ENCODE measurements around the gene L3MBTL3.

L3MBTL3 gene

GRCh38 chr6:130063806-130064205, 45.4 kb downstream of the L3MBTL3 start:
- H3K4me3 ChIP-seq (ENCODE audit: control insufficient read depth, low read depth, low read length), result no peak overlapping the region
- no peak for TF ChIP-seq CTCF (conservative IDR thresholded peaks at IDR 0.05; ENCODE audit: control insufficient read depth, insufficient read depth, low read depth, low read length)
- no peak for DNase-seq (ENCODE audit: low read depth)

DNA sequence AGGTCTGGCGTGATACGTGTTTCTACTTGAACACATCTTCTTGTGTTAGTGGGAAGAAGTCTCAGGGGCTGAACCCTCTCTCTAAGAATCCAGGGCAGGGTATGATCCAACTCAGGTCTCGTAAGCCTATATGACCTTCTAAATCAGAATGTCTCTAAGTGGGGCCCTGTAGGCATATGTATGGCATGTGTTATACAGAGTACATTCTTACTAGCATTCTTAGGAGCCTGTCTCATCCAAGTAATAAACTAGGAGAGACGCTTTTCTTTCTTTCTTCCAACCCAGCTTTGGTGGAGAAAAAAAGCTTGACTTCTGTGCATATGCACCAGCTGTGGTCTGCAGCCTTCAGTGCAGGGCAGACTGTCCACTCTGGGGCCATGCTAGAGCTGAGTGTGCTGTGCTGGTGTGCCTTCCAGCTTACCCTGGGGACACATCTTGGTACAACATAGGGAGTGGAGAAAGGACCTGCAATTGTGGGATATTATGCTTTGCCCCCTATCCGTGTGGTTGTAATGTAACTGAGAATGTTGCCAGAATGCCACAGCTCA, 47.3 kb downstream of the L3MBTL3 start:
- no peak overlapping the region for H3K4me3 ChIP-seq (ENCODE audit: control insufficient read depth, low read depth, low read length)
- TF ChIP-seq CTCF (conservative IDR thresholded peaks at IDR 0.05; ENCODE audit: control insufficient read depth, insufficient read depth, low read depth, low read length), result no peak
- DNase-seq (ENCODE audit: low read depth), result no peak

DNA sequence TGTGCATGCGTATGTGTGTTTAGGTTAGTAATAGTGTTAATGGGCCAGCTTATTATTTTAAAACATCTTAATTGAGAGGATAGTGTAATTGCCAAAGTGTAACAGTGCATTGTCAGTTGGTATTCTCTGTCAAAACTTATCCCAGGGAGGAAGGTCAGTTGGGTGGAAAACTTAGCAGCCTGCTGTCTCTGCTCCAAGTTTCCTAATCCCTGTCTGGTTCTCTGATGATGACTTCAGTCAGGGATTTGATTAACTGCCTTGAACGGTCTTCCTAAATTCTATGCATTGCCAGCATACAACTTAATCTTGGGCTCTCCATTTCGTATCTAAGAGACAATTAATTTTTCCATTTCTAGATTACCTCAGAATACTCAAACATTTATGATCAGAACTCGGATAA, 51.1 kb downstream of the L3MBTL3 start:
- no peak for DNase-seq (ENCODE audit: low read depth)
- H3K4me3 ChIP-seq (ENCODE audit: control insufficient read depth, low read depth, low read length), result no peak overlapping the region
- no peak for TF ChIP-seq CTCF (conservative IDR thresholded peaks at IDR 0.05; ENCODE audit: control insufficient read depth, insufficient read depth, low read depth, low read length)

DNA sequence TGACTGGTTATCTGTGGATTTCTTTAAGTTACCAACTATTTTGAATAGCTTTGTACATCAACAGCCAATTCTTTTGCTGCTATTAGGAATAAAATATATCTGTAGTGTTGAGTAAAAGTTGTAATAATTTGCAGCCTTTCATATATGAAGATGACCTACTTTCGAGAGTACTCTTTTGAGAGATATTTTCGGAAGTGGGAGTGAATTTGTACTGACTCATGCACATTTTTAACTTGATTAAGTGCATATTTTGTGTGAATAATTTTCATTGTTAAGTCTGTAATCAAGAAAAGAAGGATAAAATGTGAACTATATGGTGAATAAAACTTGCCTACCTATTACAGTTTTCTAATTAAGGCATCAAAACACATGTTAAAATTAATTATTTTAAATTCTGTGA, 51.9 kb downstream of the L3MBTL3 start:
- no peak for DNase-seq (ENCODE audit: low read depth)
- no peak for TF ChIP-seq CTCF (conservative IDR thresholded peaks at IDR 0.05; ENCODE audit: control insufficient read depth, insufficient read depth, low read depth, low read length)
- H3K4me3 ChIP-seq (ENCODE audit: control insufficient read depth, low read depth, low read length), result no peak overlapping the region

DNA sequence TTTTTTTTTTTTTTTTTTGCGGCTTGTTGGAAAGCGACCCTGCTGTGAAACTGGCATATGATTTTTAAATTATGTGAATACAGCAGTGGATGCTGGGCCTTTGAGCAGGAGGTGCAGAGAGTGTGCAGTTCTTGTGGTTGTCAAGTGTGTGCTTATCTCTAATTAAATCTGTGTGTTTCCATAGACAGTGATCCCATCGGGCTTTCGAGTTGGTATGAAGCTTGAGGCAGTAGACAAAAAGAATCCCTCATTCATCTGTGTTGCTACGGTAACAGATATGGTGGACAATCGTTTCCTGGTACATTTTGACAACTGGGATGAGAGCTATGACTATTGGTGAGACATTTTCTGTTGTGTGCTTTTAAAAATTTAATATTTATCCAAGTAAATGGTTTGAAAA, 52.4 kb downstream of the L3MBTL3 start:
- no peak for DNase-seq (ENCODE audit: low read depth)
- TF ChIP-seq CTCF (conservative IDR thresholded peaks at IDR 0.05; ENCODE audit: control insufficient read depth, insufficient read depth, low read depth, low read length), result no peak

DNA sequence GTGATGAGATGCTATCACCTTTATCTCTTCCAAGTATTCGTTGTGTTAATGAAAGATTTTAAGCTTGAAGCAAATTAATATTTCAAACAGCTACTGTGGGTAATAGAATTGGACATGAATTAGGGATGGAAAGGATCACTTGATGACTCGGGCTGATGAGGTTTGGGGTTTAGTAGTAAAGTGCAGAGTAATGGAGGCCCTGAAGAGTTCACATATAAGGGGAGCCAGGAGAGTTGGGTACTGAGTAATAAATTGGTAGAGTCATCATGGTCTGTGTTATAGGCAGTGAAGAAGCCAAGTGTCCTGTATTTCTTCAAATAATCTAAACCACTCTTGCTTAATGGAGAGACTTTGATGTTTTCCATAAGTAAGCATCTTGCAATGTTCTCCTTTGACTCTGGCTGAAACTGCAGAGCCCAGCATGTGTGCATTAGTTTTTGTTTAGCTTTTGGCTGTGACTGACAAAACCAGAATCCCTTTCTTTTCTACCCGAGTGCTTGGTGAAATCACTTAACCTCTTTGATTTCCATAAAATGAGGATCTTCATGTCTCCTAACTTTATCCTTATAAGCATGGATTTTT, 57.6 kb downstream of the L3MBTL3 start:
- TF ChIP-seq CTCF (conservative IDR thresholded peaks at IDR 0.05; ENCODE audit: control insufficient read depth, insufficient read depth, low read depth, low read length), result no peak
- peak; percentile 30 for DNase-seq (ENCODE audit: low read depth)
- H3K4me3 ChIP-seq (ENCODE audit: control insufficient read depth, low read depth, low read length), result no peak overlapping the region

More for the DNA sequence above, 52.4 kb downstream of the L3MBTL3 start:
- H3K4me3 ChIP-seq (ENCODE audit: control insufficient read depth, low read depth, low read length), result no peak overlapping the region
